D721Med (cell line): ENCODE measurements around the gene KANTR.

Experiments used
- DNase-seq: peaks from one replicate; pipeline ENCODE4 v3.0.0; 2011; ENCODE audit warnings: low spot score; ENCODE audit not compliant: insufficient read length
- FAIRE-seq: peaks from 2 replicates; lab custom pipeline; 2011; peaks lifted over from hg19 to GRCh38; lab: Jason Lieb, UNC
- TF ChIP-seq, protein P1 (sequence below): IDR thresholded peaks from 2 replicates; pipeline ENCODE4 v1.5.1; 2012; ENCODE audit warnings: mild to moderate bottlenecking, control low read depth; ENCODE audit not compliant: insufficient read depth; ENCODE audit errors: missing control alignments

Gene KANTR

GRCh38 chrX:53114864-53115549, 21.1 kb downstream of the KANTR start:
- no peak for FAIRE-seq
- TF ChIP-seq, protein P1, sequence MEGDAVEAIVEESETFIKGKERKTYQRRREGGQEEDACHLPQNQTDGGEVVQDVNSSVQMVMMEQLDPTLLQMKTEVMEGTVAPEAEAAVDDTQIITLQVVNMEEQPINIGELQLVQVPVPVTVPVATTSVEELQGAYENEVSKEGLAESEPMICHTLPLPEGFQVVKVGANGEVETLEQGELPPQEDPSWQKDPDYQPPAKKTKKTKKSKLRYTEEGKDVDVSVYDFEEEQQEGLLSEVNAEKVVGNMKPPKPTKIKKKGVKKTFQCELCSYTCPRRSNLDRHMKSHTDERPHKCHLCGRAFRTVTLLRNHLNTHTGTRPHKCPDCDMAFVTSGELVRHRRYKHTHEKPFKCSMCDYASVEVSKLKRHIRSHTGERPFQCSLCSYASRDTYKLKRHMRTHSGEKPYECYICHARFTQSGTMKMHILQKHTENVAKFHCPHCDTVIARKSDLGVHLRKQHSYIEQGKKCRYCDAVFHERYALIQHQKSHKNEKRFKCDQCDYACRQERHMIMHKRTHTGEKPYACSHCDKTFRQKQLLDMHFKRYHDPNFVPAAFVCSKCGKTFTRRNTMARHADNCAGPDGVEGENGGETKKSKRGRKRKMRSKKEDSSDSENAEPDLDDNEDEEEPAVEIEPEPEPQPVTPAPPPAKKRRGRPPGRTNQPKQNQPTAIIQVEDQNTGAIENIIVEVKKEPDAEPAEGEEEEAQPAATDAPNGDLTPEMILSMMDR, result no peak
- no peak for DNase-seq

DNA sequence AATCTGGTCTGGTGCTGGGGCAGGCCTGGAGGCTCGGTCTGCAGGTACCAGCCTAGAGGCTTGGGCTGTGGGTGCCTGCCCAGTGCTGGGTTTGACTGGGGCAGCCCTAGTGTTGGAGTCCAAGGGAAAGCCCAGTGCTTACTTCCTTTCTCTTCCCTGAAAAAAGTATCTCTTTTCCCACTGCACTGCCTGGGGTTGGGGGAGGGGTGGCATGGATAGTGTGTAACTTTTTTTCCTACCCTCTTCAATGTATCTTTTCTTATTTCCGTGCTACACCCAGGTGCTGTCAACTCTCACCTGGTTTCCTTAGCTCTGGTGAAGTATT, 21.6 kb downstream of the KANTR start:
- TF ChIP-seq, protein P1, result no peak
- DNase-seq (no peak), FAIRE-seq (no peak)

DNA sequence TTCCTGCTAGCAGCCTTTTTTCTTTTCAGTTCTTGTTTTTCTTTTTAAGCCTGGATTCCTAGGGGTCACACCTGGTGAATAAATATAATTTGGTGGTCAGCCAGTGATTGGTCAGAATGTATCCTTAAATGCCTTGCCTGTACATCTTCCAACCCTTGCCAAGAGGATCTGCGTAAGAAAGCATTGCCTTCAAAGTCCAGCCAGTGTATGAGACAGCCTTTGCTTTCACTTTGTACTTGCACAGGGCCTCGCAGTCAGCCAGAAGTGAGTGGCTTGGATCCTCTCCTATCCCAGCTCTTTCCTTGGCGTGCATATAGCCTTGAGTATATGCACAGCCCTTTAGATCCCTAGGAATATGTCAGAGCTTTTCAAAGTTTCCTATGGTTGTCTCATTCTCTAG, 22.2 kb downstream of the KANTR start:
- no peak for DNase-seq
- no peak for FAIRE-seq

GRCh38 chrX:53122013-53122412, 28.1 kb downstream of the KANTR start:
- TF ChIP-seq, protein P1, result no peak
- DNase-seq, result no peak
- FAIRE-seq, result no peak

More for the DNA sequence above, 22.2 kb downstream of the KANTR start:
- TF ChIP-seq, protein P1, result no peak

DNA sequence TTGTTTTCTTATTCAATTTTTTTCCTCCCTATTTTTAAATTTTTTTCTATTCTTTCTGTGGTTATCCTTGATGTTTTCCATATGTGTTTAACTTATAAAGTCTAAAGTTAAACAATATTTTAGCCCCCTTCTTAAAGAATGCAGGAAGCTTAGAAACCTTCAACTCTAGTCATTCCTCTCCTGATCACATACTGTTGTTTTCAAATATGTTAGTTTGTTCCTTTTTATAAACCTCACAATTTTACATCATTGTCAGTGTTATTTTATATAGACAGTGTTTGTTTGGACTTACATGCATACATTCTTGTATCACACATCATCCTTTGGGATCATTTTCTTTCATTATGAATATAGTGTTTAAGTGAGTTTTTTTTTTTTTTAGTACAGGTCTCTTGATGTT, 31.6 kb downstream of the KANTR start:
- TF ChIP-seq, protein P1, result no peak
- FAIRE-seq, result no peak

GRCh38 chrX:53126377-53126776, 32.4 kb downstream of the KANTR start:
- FAIRE-seq (no peak), DNase-seq (no peak)
- TF ChIP-seq, protein P1, result no peak

More for the DNA sequence above, 31.6 kb downstream of the KANTR start:
- DNase-seq, result no peak

DNA sequence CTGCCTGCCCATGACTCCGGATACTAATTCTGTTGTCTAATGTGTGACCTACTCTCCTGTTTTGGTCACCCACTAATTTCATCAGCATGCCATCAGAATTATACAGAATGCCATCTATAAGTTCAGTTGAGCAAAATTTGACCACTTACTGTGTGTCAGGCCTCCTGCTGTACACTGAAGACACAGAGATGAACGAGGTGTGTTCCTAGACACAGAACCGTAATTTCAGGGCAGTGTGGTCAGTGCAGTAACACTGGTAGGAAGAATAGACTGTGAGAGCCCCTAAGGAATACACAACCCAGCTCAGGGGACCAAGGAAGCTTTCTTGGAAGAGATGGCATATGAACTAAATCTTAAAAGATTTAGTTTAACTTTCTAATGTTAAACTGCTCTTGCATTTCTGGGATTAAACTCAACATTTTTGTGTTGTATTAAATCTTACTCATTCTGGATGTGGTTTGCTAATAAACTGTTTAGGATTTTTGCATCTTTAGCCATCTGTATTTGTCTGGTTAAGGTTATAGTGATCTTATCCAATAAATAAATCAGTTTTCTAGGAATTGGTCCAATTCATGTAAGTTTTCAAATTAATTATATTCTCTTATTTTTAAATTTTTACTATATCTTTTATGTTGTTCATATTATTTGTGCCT, 34.3 kb downstream of the KANTR start:
- FAIRE-seq (no peak), DNase-seq (no peak)
- TF ChIP-seq, protein P1, result no peak
